SKM-1 treated with dmso at 0.1 percent for 144 hours (cell line): Measurements from ENCODE around the gene MAN2A2.

Experiments used
- DNase-seq: peaks from one replicate; lab custom pipeline; 2025; ENCODE audit not compliant: unreplicated experiment; lab: John Stamatoyannopoulos, UW

MAN2A2 gene

DNA sequence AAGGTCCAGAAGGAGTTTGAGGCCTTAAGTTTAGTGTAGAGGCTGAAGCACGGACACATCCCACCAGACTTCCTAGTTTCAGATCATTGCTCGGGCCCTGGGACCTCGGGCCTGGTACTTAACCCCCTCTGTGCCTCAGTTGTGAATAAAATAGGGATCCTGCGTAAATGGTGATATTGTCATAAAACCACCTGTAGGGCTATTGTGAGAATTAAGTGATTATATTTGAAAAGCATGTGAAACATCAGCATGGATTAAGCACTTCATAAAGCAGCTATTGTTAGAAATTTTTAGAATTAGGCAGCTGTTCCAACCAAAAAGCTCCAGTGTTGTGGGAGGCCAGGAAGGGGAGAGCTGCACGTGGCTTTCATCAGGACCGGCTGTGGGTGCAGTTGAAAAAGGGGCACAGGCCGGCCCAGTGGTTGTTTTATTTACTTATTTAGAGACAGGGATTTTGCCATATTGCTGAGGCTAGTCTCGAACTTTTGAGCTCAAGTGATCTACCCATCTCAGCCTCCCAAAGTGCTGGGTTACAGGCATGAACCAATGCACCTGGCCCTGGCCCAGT is 56.0 kb downstream of the MAN2A2 start:
- no peak for DNase-seq

DNA sequence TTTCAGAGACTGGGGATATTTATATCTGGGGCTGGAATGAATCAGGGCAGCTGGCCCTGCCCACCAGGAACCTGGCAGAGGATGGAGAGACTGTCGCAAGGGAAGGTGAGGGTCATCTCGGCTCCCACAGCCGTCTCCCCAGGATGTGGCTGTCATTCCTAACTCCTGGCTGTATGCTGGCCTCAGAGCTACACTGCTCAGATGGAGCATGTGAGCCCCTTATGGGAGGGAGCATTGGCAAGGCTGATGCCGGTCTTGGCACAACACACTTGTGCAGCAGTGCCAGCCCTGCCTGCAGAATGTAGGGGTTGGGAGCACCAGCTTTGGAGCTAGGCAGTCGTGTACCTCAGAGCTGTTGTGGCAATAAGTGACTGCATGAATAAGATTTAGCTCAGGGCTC is 56.8 kb downstream of the MAN2A2 start:
- DNase-seq, result no peak

- no peak for DNase-seq
Measured at GRCh38 chr15:90960298-90961091, 57.4 kb downstream of the MAN2A2 start.

DNA sequence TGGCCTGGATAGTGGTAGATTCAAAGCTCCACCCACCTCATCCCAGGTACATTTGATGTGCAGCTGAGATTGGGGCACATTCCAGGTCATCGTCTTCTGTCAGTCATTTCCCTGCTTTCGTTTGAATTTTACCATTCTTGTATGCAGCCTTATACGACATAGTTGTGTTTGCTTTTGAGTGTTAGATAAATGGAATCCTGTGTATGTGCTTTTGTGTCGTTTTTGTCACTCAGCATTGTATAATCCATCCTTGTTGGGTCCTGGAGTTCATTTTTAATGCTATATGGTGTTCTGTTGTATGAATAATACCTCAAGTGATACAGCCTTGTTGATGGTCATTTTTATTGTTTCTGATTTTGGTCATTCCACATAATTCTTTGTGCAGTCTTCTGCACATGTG is 58.9 kb downstream of the MAN2A2 start:
- DNase-seq, result no peak

DNA sequence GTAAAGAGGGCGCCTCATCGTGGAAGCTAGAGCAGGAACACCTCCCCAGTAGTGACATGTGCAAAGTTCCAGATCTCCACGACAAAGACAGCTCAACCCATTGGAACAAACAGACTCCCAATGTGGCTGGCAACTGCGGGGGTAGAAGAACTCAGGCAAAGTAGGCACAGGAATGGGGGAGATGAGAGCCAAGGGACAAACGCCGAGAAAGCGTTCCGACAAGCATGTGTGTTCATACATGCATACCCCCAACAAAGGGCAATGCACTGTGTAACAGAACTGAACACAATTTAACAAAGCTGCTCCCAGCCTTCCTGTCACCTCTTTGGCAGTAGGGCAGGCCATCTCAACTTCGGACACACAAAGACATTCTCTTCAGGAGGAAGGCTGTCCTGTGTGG is 63.2 kb downstream of the MAN2A2 start:
- DNase-seq, result no peak

GRCh38 chr15:90967206-90967605 is 64.1 kb downstream of the MAN2A2 start:
- no peak for DNase-seq

DNA sequence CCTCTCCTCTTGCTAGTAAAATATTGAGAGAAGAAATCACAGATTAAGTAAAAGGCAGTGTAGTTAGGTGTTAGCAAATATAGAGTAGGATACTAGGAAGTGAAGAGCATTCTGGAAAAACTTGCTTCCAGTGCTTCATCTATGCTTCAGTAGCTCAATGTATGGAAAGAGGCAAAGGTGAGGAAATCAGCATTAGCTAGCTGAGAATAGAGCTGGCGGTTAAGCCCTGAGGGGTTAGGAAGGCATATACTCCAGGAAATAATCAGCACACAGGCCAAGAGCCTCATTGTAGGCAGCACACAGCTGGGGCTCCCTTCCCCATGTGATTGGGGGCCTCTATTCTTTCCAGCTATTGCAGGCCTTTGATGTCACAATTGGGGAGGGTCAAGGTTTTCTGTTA is 65.3 kb downstream of the MAN2A2 start:
- DNase-seq, result no peak

- DNase-seq, result no peak
Measured at GRCh38 chr15:90970274-90970673, 67.2 kb downstream of the MAN2A2 start.

GRCh38 chr15:90972133-90972532 is 69.0 kb downstream of the MAN2A2 start:
- DNase-seq, result no peak
